GM12892 (cell line): Measurements from ENCODE around the gene FAM181B.

Experiments
- POLR2A ChIP-seq: IDR thresholded peaks from 2 replicates; pipeline ENCODE4 v1.6.1; 2011; ENCODE audit warnings: low read depth, low read length, control low read depth
- TAF1 ChIP-seq: IDR thresholded peaks from 2 replicates; pipeline ENCODE4 v1.6.1; 2011; ENCODE audit warnings: low read depth, mild to moderate bottlenecking, control low read depth, low read length, borderline replicate concordance

DNA sequence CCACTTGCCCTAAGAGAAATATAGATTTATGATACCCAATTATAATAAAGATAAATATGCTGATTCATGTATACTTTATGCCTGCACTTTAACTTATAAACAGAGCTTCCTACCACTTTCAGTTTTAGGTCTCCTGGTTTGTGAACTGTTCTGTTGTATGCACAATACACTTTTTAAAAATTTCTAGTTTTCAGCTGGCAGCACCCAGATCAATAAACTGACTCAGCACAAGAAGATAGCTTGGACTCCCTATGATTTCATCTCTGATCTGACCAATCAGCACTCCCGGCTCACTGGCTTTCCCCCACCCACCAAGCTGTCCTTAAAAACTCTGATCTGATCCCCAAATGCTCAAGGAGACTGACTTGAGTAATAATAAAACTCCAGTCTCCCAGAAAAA, 33.5 kb upstream of the FAM181B start:
- TF ChIP-seq TAF1, result no peak
- TF ChIP-seq POLR2A, result no peak
